Panc1 (cell line): ENCODE data around the gene FBXL17.

Source experiments
- POLR2AphosphoS5 ChIP-seq: IDR thresholded peaks from 2 replicates; pipeline ENCODE4 v1.6.1; 2012; ENCODE audit warnings: mild to moderate bottlenecking, low read depth, low read length, moderate library complexity
- SIN3A ChIP-seq: IDR thresholded peaks from 2 replicates; pipeline ENCODE4 v1.6.1; 2012; ENCODE audit warnings: low read depth, mild to moderate bottlenecking, low read length, moderate library complexity, borderline replicate concordance; ENCODE audit not compliant: insufficient read depth
- TF ChIP-seq, protein P1 (sequence below): fragments of 450-650 bp; IDR thresholded peaks from 2 replicates; pipeline ENCODE4 v1.5.1; 2017; ENCODE audit warnings: mild to moderate bottlenecking

DNA sequence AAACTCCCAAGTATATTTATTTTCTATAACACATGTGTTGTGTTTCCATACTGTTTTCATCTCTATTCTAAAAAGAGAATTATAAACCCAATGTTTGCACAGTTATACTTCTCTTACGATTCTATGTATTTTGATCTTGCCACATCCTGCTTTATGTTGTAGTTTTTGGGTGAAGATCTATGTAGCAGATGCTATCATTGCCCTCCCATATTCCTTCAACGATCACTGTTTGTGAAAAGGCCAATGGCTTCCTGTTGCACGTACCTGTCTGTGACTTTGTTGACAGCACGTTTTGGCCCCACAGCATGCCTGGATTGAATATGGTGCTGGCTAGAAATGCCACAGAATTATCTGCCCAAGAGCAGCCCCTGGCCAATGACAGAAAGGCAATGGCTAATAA is 456.7 kb downstream of the FBXL17 start:
- TF ChIP-seq, protein P1, sequence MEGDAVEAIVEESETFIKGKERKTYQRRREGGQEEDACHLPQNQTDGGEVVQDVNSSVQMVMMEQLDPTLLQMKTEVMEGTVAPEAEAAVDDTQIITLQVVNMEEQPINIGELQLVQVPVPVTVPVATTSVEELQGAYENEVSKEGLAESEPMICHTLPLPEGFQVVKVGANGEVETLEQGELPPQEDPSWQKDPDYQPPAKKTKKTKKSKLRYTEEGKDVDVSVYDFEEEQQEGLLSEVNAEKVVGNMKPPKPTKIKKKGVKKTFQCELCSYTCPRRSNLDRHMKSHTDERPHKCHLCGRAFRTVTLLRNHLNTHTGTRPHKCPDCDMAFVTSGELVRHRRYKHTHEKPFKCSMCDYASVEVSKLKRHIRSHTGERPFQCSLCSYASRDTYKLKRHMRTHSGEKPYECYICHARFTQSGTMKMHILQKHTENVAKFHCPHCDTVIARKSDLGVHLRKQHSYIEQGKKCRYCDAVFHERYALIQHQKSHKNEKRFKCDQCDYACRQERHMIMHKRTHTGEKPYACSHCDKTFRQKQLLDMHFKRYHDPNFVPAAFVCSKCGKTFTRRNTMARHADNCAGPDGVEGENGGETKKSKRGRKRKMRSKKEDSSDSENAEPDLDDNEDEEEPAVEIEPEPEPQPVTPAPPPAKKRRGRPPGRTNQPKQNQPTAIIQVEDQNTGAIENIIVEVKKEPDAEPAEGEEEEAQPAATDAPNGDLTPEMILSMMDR: no peak
- no peak for TF ChIP-seq SIN3A
- TF ChIP-seq POLR2AphosphoS5: no peak
